Neural crest cell (in vitro differentiated cells): ENCODE data around the gene DSE. TPM values are rescaled to one million over a fixed set of nuclear protein-coding genes. Genes with fewer than 3 reads are reported as not detected.

Source experiments
- DNase-seq: peaks from one replicate; pipeline ENCODE4 v3.0.0; 2021; ENCODE audit warnings: low read depth, mixed read lengths, low spot score
- H3K27ac Mint-ChIP-seq: one replicate; pipeline ENCODE4 v1.8.0; 2021; ENCODE audit warnings: mild to moderate bottlenecking, mixed read lengths; ENCODE audit not compliant: unreplicated experiment
- H3K27me3 Mint-ChIP-seq: 2 replicates; pipeline ENCODE4 v1.8.0; 2021; ENCODE audit warnings: low read depth, mild to moderate bottlenecking, mixed read lengths
- H3K36me3 Mint-ChIP-seq: 2 replicates; pipeline ENCODE4 v1.8.0; 2021; ENCODE audit warnings: low read depth, mild to moderate bottlenecking, mixed read lengths
- H3K4me1 Mint-ChIP-seq: 2 replicates; pipeline ENCODE4 v1.8.0; 2021; ENCODE audit warnings: mixed read lengths
- H3K4me3 Mint-ChIP-seq: one replicate; pipeline ENCODE4 v1.8.0; 2021; ENCODE audit warnings: mild to moderate bottlenecking, mixed read lengths
- H3K9me3 Mint-ChIP-seq: 2 replicates; pipeline ENCODE4 v1.8.0; 2021; ENCODE audit warnings: mixed read lengths
- total RNA-seq: library from RNA; stranded (reverse); gene quantifications from 2 replicates; pipeline ENCODE4 v1.2.1, GENCODE V29; 2021
- TF ChIP-seq, protein P1 (sequence below): fragments of 200-600 bp; sonication (generic); conservative IDR thresholded peaks from 2 replicates; pipeline ENCODE4 v1.5.0; 2021; ENCODE audit warnings: antibody characterized with exemption, mild to moderate bottlenecking

Gene DSE
- total RNA-seq, 1 donor from 2014 or later, result 21.0 TPM

GRCh38 chr6:116388924-116389323, 18.2 kb downstream of the DSE start:
- Mint-ChIP-seq H3K4me1 (peaks cover 13% of the 10 kb centered on the region), H3K36me3 (no peaks in the 10 kb centered on the region), H3K9me3 (no peaks in the 10 kb centered on the region), H3K27ac (no peak overlapping the region), H3K4me3 (no peak overlapping the region), H3K27me3 (no peaks in the 10 kb centered on the region)
- no peak for DNase-seq
- TF ChIP-seq, protein P1, sequence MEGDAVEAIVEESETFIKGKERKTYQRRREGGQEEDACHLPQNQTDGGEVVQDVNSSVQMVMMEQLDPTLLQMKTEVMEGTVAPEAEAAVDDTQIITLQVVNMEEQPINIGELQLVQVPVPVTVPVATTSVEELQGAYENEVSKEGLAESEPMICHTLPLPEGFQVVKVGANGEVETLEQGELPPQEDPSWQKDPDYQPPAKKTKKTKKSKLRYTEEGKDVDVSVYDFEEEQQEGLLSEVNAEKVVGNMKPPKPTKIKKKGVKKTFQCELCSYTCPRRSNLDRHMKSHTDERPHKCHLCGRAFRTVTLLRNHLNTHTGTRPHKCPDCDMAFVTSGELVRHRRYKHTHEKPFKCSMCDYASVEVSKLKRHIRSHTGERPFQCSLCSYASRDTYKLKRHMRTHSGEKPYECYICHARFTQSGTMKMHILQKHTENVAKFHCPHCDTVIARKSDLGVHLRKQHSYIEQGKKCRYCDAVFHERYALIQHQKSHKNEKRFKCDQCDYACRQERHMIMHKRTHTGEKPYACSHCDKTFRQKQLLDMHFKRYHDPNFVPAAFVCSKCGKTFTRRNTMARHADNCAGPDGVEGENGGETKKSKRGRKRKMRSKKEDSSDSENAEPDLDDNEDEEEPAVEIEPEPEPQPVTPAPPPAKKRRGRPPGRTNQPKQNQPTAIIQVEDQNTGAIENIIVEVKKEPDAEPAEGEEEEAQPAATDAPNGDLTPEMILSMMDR, result no peak

GRCh38 chr6:116389357-116389756, 18.6 kb downstream of the DSE start:
- Mint-ChIP-seq H3K27ac (no peak overlapping the region), H3K27me3 (no peaks in the 10 kb centered on the region), H3K4me1 (peaks cover 13% of the 10 kb centered on the region), H3K9me3 (no peaks in the 10 kb centered on the region), H3K36me3 (no peaks in the 10 kb centered on the region), H3K4me3 (no peak overlapping the region)
- TF ChIP-seq, protein P1, result no peak
- no peak for DNase-seq

GRCh38 chr6:116390581-116390980, 19.8 kb downstream of the DSE start:
- Mint-ChIP-seq H3K4me3 (no peak overlapping the region), H3K9me3 (no peaks in the 10 kb centered on the region), H3K36me3 (peaks cover 2% of the 10 kb centered on the region), H3K4me1 (peaks cover 13% of the 10 kb centered on the region), H3K27me3 (no peaks in the 10 kb centered on the region), H3K27ac (no peak overlapping the region)
- TF ChIP-seq, protein P1, result no peak
- no peak for DNase-seq

DNA sequence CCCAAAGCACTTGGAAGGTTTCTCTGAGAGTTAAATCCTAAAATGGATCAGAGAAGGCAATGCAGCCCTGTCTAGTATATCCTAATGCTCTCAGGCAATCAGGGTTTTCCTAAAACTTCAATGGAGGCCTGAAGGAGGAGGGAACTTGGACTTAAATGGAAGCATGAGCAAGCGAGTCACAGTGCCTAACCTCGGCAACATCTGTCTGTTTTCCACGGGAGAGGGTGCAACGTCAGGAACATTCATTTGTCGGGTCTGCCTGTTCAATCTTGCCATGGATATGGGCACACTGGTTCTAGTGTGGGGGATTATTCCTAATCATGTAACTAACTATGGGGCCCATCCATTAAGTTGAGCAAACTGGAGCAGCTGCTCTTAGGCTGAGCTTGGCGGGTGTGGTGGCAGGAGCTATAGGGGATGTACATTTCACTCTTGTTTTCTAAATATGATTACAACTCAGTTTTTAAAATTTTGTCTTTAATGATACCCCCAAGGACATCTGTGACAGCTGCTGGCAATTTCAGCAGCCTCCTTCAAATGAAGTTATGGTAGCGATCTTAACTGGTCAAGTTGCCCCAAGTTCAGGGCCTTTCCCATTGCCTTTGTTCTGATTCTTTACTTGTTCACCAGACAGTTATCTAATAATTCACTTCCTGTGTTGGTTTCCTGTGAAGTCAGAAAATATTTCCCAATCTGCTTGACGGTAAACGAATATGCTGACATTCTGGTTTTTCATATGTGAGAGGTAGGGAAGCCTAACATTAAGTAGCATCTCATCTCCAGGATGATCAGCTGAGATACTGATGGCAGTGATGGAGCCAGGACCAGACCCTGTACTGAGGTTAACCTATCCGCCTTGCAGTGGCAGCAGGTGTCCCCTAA, 21.6 kb downstream of the DSE start:
- peaks cover 13% of the 10 kb centered on the region for H3K4me1 Mint-ChIP-seq
- H3K9me3 Mint-ChIP-seq, result no peaks in the 10 kb centered on the region
- TF ChIP-seq, protein P1, result no peak
- H3K4me3 Mint-ChIP-seq, result no peak overlapping the region
- peaks cover 2% of the 10 kb centered on the region for H3K36me3 Mint-ChIP-seq
- H3K27me3 Mint-ChIP-seq, result no peaks in the 10 kb centered on the region
- H3K27ac Mint-ChIP-seq, result no peak overlapping the region
- DNase-seq, result no peak

DNA sequence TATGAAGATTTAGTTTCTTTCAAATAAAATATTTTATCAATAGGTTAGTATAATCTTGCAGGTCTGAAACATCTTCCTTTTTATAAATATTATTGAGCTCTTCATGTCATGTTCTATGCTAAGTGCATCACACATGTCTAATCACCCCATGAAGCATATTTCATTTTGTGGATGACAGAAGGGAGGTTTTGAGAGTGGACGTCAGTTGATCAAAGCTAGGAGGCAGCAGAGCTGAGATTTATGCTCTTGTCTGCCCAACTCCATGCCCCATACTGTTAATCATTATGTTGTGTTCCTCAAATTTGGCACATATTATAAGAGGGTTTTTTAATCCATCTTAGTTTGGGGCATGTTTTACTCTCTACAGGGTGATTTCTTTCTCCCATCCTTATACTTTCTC, 22.7 kb downstream of the DSE start:
- TF ChIP-seq, protein P1, result no peak
- H3K36me3 Mint-ChIP-seq, result peaks cover 2% of the 10 kb centered on the region
- no peak overlapping the region for H3K27ac Mint-ChIP-seq
- no peak overlapping the region for H3K4me3 Mint-ChIP-seq
- H3K4me1 Mint-ChIP-seq, result peaks cover 15% of the 10 kb centered on the region
- DNase-seq, result no peak
- no peaks in the 10 kb centered on the region for H3K9me3 Mint-ChIP-seq
- H3K27me3 Mint-ChIP-seq, result no peaks in the 10 kb centered on the region
